MV-4-11 (cell line): Measurements from ENCODE around the gene DEGS2.
"Not testable (repeated sequence)": the region's sequence is repeated elsewhere in the genome, so short reads cannot be mapped to it uniquely, and the experiment has no call there.

Experiments
- DNase-seq: peaks from one replicate; lab custom pipeline; 2025; lab: John Stamatoyannopoulos, UW

DEGS2 gene

GRCh38 chr14:100159094-100159864 lies at the start of gene DEGS2:
TSS of gene DEGS2 (minus strand) at chr14:100159645. CDS start at chr14:100159587, 58 bp downstream.
- no peak for DNase-seq

- DNase-seq: not testable (repeated sequence)
These were observed 48.7 kb upstream of the DEGS2 start for GRCh38 chr14:100208136-100208535.

- DNase-seq: not testable (repeated sequence)
These were observed 48.1 kb upstream of the DEGS2 start for GRCh38 chr14:100207588-100207987.

GRCh38 chr14:100204835-100205167 lies 45.4 kb upstream of the DEGS2 start:
- not testable (repeated sequence) for DNase-seq

- no peak for DNase-seq
These were observed 44.8 kb upstream of the DEGS2 start for GRCh38 chr14:100203962-100204834.

GRCh38 chr14:100203146-100203545 lies 43.7 kb upstream of the DEGS2 start:
- DNase-seq: no peak

GRCh38 chr14:100202712-100203111 lies 43.3 kb upstream of the DEGS2 start:
- DNase-seq: no peak

GRCh38 chr14:100201701-100202100 lies 42.3 kb upstream of the DEGS2 start:
- DNase-seq: no peak

GRCh38 chr14:100200311-100200710 lies 40.9 kb upstream of the DEGS2 start:
- no peak for DNase-seq

- DNase-seq: no peak
These were observed 39.9 kb upstream of the DEGS2 start for GRCh38 chr14:100199240-100199860.

- DNase-seq: peak; percentile 13
These were observed 34.2 kb upstream of the DEGS2 start for GRCh38 chr14:100193417-100194357.

- peak; percentile 98 for DNase-seq
These were observed 33.4 kb upstream of the DEGS2 start for GRCh38 chr14:100192672-100193416.

GRCh38 chr14:100192250-100192671 lies 32.8 kb upstream of the DEGS2 start:
- no peak for DNase-seq

GRCh38 chr14:100191584-100192249 lies 32.3 kb upstream of the DEGS2 start:
- no peak for DNase-seq

- no peak for DNase-seq
These were observed 30.7 kb upstream of the DEGS2 start for GRCh38 chr14:100190126-100190525.

GRCh38 chr14:100188392-100189030 lies 29.1 kb upstream of the DEGS2 start:
- no peak for DNase-seq

GRCh38 chr14:100187247-100187833 lies 27.9 kb upstream of the DEGS2 start:
- no peak for DNase-seq

GRCh38 chr14:100181876-100182551 lies 22.6 kb upstream of the DEGS2 start:
- DNase-seq: not testable (repeated sequence)

GRCh38 chr14:100180671-100181070 lies 21.2 kb upstream of the DEGS2 start:
- not testable (repeated sequence) for DNase-seq
